ENCODE measurements around the gene FAM90A1. TPM values are rescaled to one million over a fixed set of nuclear protein-coding genes. Genes with fewer than 3 reads are reported as not detected.
"Not testable (repeated sequence)": the region's sequence is repeated elsewhere in the genome, so short reads cannot be mapped to it uniquely, and the experiment has no call there.

The FAM90A1 gene
- total and polyA plus RNA-seq, 9 donors = 0.12 to 0.37 (median 0.19) TPM; not detected in 1

GRCh38 chr12:8243682-8244161, 16.3 kb upstream of the FAM90A1 start:
- DNase-seq = peak in 1 of 5 donors; percentile 84
- H3K27me3 ChIP-seq; H3K36me3 ChIP-seq; H3K9me3 ChIP-seq; H3K4me1 ChIP-seq (ENCODE audit: insufficient read depth): not testable (repeated sequence)
- Histone ChIP-seq H3K4me3 (peak overlapping the region; percentile 94), H3K27ac (peak overlapping the region; percentile 70 to 89)
- TF ChIP-seq POLR2A (IDR thresholded peaks at IDR 0.05) = peak; percentile 86
- 1% methylated on average over 23 to 35 of the region's 35 CpGs for WGBS, 3 donors
- intact Hi-C loops (cut with DNase I) = loop anchor here in 1 of 4 donors (10.0 kb wide), 1 partner anchor 309 kb away; the partner anchor contains the start of gene SLC2A3

- H3K36me3 ChIP-seq; H3K9me3 ChIP-seq; H3K27me3 ChIP-seq; H3K4me1 ChIP-seq (ENCODE audit: insufficient read depth): not testable (repeated sequence)
- H3K27ac ChIP-seq = peak overlapping the region; percentile 70 to 89
- peak overlapping the region; percentile 94 for H3K4me3 ChIP-seq
- DNase-seq = peak; percentile 99 to 100 (median 100)
- 0 to 2% (median 1%) methylated on average over 32 to 57 of the region's 57 CpGs for WGBS, 3 donors
- intact Hi-C loops (cut with DNase I) = loop anchor here in 1 of 4 donors (10.0 kb wide), 1 partner anchor 308 kb away; the partner anchor contains the start of gene SLC2A3
Measured at GRCh38 chr12:8242880-8243681, 15.7 kb upstream of the FAM90A1 start.

- H3K27ac ChIP-seq = peak overlapping the region in 1 of 2 donors; percentile 37
- WGBS, 3 donors = 0 to 1% (median 1%) methylated on average over 17 to 28 of the region's 28 CpGs
- intact Hi-C loops (cut with DNase I) = loop anchor here in 1 of 4 donors (10.0 kb wide), 1 partner anchor 308 kb away; the partner anchor contains the start of gene SLC2A3
- not testable (repeated sequence) for DNase-seq; H3K27me3 ChIP-seq; H3K9me3 ChIP-seq; H3K36me3 ChIP-seq; H3K4me1 ChIP-seq (ENCODE audit: insufficient read depth)
- H3K4me3 ChIP-seq = peak overlapping the region; percentile 94
Measured at GRCh38 chr12:8242622-8242879, 15.1 kb upstream of the FAM90A1 start.

GRCh38 chr12:8241917-8242621, 14.7 kb upstream of the FAM90A1 start:
- 9 to 10% (median 9%) methylated on average over 18 to 20 of the region's 20 CpGs for WGBS, 3 donors
- not testable (repeated sequence) for H3K27me3 ChIP-seq; H3K4me1 ChIP-seq (ENCODE audit: insufficient read depth); H3K36me3 ChIP-seq; DNase-seq; H3K9me3 ChIP-seq
- H3K4me3 ChIP-seq = peak overlapping the region; percentile 94
- intact Hi-C loops (cut with DNase I) = loop anchor here in 1 of 4 donors (10.0 kb wide), 1 partner anchor 307 kb away; the partner anchor contains the start of gene SLC2A3
- peak overlapping the region in 1 of 2 donors; percentile 37 for H3K27ac ChIP-seq

- intact Hi-C loops (cut with DNase I) = loop anchor here in 1 of 4 donors (10.0 kb wide), 1 partner anchor 306 kb away; the partner anchor contains the start of gene SLC2A3
- WGBS, 3 donors = 56 to 57% (median 57%) methylated on average over 12 to 13 of the region's 13 CpGs
- not testable (repeated sequence) for DNase-seq
Measured at GRCh38 chr12:8240340-8241114, 13.1 kb upstream of the FAM90A1 start.

GRCh38 chr12:8237031-8237430, 9.6 kb upstream of the FAM90A1 start:
- not testable (repeated sequence) for H3K4me1 ChIP-seq (ENCODE audit: insufficient read depth); H3K4me3 ChIP-seq; H3K27ac ChIP-seq; H3K27me3 ChIP-seq; DNase-seq; H3K9me3 ChIP-seq; H3K36me3 ChIP-seq
- intact Hi-C loops (cut with DNase I) = loop anchor here in 1 of 4 donors (10.0 kb wide), 1 partner anchor 132 kb away; no protein-coding TSS in a partner anchor
- 54 to 64% (median 60%) methylated on average over 12 of the region's 12 CpGs for WGBS, 3 donors

More at GRCh38 chr12:8240340-8241114, 13.1 kb upstream of the FAM90A1 start:
- H3K4me3 ChIP-seq; H3K36me3 ChIP-seq; H3K27ac ChIP-seq; H3K4me1 ChIP-seq (ENCODE audit: insufficient read depth); H3K9me3 ChIP-seq; H3K27me3 ChIP-seq: not testable (repeated sequence)

- not testable (repeated sequence) for H3K36me3 ChIP-seq; H3K4me3 ChIP-seq; H3K9me3 ChIP-seq; DNase-seq; H3K27ac ChIP-seq; H3K27me3 ChIP-seq; H3K4me1 ChIP-seq (ENCODE audit: insufficient read depth)
- 83 to 88% (median 87%) methylated on average over 20 to 26 of the region's 26 CpGs for WGBS, 3 donors
- intact Hi-C loops (cut with DNase I) = loop anchor here in 1 of 4 donors (10.0 kb wide), 1 partner anchor 131 kb away; no protein-coding TSS in a partner anchor
Measured at GRCh38 chr12:8235316-8236157, 8.1 kb upstream of the FAM90A1 start.

GRCh38 chr12:8234746-8235145, 7.3 kb upstream of the FAM90A1 start:
- intact Hi-C loops (cut with DNase I) = loop anchor here in 1 of 4 donors (10.0 kb wide), 1 partner anchor 130 kb away; no protein-coding TSS in a partner anchor
- H3K4me1 ChIP-seq (ENCODE audit: insufficient read depth); H3K4me3 ChIP-seq; DNase-seq; H3K27me3 ChIP-seq; H3K9me3 ChIP-seq; H3K36me3 ChIP-seq; H3K27ac ChIP-seq: not testable (repeated sequence)
- WGBS, 3 donors = 66 to 77% (median 69%) methylated on average over 7 of the region's 7 CpGs

GRCh38 chr12:8233935-8234495, 6.6 kb upstream of the FAM90A1 start:
- not testable (repeated sequence) for H3K4me1 ChIP-seq (ENCODE audit: insufficient read depth); H3K36me3 ChIP-seq; H3K27ac ChIP-seq; H3K27me3 ChIP-seq; DNase-seq; H3K4me3 ChIP-seq; H3K9me3 ChIP-seq
- intact Hi-C loops (cut with DNase I) = loop anchor here in 1 of 4 donors (10.0 kb wide), 1 partner anchor 129 kb away; no protein-coding TSS in a partner anchor
- 71 to 77% (median 74%) methylated on average over 17 to 20 of the region's 20 CpGs for WGBS, 3 donors
